HTR-8/SVneo (cell line): Measurements from ENCODE around the gene QSOX2.

ENCODE experiments used
- DNase-seq: peaks from one replicate; pipeline ENCODE4 v3.0.0; 2011; ENCODE audit warnings: low spot score, mixed read lengths; ENCODE audit not compliant: insufficient read length
- FAIRE-seq: peaks from 2 replicates; lab custom pipeline; 2011; peaks lifted over from hg19 to GRCh38; lab: Jason Lieb, UNC

Gene QSOX2, protein sequence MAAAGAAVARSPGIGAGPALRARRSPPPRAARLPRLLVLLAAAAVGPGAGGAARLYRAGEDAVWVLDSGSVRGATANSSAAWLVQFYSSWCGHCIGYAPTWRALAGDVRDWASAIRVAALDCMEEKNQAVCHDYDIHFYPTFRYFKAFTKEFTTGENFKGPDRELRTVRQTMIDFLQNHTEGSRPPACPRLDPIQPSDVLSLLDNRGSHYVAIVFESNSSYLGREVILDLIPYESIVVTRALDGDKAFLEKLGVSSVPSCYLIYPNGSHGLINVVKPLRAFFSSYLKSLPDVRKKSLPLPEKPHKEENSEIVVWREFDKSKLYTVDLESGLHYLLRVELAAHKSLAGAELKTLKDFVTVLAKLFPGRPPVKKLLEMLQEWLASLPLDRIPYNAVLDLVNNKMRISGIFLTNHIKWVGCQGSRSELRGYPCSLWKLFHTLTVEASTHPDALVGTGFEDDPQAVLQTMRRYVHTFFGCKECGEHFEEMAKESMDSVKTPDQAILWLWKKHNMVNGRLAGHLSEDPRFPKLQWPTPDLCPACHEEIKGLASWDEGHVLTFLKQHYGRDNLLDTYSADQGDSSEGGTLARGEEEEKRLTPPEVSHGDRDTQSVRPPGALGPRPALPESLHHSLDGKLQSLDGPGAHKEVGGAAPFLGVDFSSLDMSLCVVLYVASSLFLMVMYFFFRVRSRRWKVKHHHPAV

GRCh38 chr9:136245219-136246150 is at the start of gene QSOX2:
TSS of gene QSOX2 (minus strand) at chr9:136245812. CDS start at chr9:136245803, 9 bp downstream.
- DNase-seq = peak; percentile 72
- no peak for FAIRE-seq

DNA sequence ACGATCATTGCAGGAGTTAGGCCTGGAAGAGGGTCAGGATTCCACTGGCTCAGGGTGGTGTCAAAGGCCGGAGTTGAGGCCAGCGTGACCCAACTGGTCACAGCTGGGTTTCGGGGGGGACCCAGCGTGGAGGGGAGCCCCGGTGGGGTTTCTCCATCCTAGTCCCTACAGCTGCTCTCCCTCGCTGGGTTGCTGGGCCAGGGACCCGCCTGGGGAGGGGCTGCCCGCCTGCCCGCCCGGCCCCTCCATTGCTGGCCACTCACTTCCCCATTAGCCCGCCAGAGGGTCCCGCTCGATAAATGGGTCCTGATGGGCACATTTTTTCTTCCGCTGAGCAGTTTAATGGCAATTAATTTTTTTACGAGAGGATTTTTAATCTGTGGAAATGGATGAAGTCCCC is 49.4 kb upstream of the QSOX2 start:
- no peak for DNase-seq
- no peak for FAIRE-seq

GRCh38 chr9:136294437-136294836 is 48.8 kb upstream of the QSOX2 start:
- FAIRE-seq (no peak), DNase-seq (no peak)

GRCh38 chr9:136293476-136294077 is 48.0 kb upstream of the QSOX2 start:
- no peak for FAIRE-seq
- DNase-seq = no peak

DNA sequence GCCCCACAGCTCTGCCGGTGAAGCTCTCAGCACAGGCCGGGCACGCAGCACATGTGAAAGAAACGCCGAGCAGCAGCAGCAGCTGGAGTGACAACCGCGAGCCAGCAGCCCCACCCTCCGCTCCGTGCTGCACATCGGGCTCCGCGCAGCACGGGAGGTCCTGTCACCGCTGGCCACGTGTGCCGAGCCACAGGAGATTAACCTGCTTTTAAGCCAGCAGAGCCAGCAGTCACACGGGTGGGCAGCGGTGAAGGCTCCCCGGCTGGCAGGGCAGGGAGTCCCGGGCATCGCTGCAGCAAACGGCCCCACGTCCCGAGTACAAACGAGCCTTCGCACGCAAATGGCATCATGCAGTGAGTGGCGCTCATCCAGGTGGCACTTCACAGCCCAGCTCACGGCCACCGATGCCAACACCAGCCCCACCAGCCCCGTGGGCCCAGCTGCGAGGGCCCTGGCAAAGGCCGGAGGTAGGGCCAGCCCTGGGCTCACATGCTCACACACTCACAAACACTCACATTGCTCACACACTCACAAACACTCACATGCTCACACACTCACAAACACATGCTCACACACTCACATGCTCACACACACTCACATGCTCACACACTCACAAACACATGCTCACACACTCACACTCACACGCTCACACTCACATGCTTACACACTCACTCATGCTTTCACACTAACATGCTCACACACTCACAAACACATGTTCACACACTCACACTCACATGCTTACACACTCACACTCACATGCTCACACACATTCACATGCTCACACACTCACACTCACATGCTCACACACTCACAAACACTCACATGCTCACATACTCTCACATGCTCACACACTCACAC is 47.2 kb upstream of the QSOX2 start:
- no peak for FAIRE-seq
- no peak for DNase-seq

DNA sequence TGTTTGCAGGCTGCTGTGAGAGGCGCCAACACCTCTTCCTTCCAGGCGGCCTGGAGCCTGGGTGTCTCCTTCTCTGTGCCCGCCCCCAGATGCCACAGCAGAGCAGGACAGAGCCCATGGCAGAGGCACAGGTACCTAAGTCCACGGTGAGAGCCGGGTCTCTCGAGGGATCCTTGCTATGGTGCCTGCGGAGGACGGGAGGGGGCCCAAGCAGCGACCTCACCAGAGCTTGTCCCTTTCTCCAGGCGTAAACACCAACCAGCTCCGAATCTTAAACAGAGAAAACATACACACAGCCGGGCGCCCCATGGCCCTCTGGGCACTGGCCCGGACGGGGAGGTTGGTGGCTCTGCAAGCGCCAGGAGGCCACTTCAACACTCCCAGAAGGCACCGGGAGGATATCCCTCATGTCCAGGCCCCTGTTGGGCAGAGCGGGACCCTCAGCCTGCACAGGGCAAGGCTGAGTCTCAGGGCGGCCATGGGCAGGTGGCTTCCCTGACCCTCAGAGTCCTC is 46.5 kb upstream of the QSOX2 start:
- FAIRE-seq (no peak), DNase-seq (no peak)

DNA sequence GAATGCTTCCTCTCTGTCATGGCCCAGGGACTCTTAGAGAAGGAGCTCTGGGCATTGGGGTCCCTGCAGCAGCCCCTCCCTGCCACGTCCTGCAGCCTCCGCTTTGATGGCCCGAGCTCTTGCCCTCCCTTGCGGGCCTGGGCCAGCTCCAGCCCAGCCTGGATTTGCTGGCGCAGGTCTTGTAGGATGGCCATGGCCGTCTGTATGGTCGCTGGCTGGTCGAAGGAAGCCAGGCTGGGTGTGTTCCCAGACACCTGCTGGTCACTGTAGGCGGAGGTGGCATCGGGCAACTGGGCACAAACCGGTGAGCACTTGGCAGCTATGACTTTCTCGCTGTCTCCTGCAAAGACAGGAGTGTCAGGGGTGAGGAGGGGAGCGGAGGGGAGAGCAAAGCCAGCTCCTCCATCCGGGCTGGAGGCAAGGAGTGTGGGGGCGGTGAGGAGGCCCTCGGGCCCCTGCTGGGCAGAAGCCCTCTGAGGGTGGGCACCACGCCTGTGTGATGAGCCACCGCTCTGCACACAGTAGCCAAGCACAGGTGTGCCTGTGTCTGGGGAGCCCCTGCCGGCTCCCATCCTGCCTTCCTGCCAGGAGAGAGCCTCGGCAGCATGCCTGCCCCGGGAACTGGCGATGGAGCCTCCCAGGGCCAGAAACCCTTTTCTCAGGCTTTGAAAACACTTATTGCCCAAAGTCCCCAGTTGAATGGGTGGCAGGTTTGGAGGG is 45.9 kb upstream of the QSOX2 start:
- FAIRE-seq (no peak), DNase-seq (no peak)

- FAIRE-seq (no peak), DNase-seq (no peak)
These were observed 44.9 kb upstream of the QSOX2 start for GRCh38 chr9:136290508-136291000.

DNA sequence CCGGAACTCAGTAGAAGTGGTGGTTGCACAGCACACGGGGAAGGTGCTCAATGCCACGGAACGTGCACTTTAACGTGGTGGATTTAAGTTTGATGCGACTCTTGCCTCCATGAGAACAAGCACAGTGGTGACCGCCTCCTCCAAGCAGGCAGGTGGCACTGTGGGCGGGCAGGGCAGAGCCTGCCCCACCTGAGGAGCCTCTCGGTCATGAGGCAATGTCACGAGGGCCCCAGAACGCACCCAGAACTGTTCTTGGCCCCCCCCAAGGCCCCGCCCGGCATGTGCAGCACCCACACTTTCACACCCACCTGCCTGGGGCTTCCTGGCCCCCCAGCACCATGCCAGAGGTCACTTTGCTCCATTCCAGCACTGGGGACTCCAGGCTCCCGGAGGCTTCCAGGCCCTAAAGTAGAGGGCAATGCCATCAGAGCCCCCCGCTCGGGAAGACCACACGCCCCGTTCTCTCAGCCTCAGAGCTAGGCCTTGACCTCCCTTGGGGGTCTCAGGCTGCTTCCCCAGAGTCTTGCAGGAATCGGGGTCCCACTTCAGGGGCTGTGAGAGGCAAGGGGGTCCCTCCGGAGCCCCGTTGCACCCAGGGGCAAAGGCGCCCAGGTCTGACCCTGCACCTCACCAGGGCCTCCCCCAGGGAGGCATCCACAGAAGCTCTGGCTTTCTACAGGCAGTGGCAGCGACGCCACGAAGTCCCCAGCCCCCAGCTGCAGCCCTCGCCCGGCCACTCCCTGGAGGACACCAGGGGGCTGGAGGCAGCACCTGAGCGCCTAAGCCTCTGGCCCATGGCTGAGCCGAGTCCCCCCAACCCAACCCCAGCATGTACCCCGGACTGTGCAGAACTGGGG is 44.3 kb upstream of the QSOX2 start:
- DNase-seq = no peak

DNA sequence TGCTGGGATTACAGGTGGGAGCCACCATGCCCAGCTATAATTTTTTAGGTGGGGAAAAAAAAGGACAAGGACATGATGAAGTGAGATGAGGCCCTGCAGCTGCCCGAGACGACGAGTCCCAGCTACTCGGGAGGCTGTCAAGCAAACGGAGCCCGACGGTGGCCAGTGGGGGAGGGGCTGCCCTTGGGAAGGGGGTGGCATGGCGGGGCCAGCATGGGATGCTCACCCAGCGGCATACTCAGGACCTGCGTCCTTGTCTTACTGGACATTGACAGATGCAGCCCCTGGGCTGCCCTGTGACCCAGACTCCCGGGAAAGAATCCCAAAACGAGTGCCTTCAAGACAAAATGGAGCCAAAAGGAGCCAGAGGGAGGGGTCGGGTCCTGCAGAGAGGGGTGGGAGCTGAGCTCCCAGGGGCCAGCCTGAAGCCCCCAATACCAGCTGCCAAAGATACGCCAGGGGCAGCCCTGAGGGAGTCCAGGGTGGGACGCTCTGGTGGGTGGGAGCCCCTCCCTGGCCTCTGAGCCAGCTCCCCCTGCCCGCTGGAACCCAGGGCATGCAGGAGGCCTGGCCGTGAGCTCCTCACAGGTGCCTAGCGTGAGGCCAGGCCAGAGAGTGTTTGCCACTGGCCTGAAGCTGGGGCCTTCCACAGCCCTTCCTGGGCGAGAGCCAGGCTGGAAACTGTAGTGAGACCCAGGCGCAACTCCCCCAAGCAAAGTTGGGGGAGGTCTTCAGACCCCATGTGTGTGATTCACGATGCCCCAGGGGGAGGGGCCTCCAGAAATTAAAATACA is 42.5 kb upstream of the QSOX2 start:
- DNase-seq = no peak
- FAIRE-seq = no peak

More for the DNA sequence above, 44.3 kb upstream of the QSOX2 start:
- no peak for FAIRE-seq

DNA sequence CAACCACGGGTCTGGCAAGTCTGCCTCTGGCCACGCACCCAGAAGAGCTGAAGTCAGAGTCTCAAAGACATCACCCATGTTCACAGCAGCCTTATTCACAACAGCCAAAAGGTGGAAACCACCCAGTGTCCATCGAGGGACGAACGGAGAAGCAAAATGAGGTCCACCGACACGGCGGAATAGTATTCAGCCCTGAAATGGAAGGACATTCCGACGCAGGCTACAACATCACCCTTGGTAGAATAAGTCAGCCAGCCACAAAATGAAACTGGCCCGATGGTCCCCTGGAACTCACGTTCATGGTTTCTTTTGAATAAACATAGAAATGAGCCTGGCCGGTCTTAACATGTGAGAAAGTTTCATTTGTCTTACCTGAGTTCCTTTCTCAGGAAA is 41.4 kb upstream of the QSOX2 start:
- no peak for DNase-seq
- FAIRE-seq = no peak

- FAIRE-seq (no peak), DNase-seq (no peak)
These were observed 40.9 kb upstream of the QSOX2 start for GRCh38 chr9:136286359-136286986.

- no peak for DNase-seq
- no peak for FAIRE-seq
These were observed 40.1 kb upstream of the QSOX2 start for GRCh38 chr9:136285501-136286358.

GRCh38 chr9:136284951-136285350 is 39.3 kb upstream of the QSOX2 start:
- FAIRE-seq = no peak
- DNase-seq = no peak

DNA sequence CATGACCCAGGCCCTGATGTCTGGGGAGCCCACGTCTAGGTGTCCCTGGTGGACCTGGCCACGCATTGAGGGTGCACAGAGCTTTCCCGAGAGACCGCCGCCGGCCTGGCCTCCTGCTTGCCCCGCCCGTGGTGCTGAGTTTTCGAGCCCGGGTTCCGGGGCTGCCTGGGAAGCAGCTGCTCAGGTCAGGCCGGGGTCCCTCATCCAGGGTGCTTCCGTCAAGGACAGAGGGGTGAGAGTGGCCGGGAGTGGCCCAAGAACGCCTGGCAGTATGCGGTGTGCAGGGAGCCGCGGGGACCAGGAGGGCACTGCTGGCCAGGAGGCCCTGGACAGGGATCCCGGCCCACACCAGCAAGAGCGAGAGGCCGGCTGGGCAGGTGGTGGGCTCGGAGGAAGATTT is 38.7 kb upstream of the QSOX2 start:
- DNase-seq = no peak
- FAIRE-seq = no peak
